Aorta (tissue), 5 donors: ENCODE measurements around the gene PCARE. TPM values are rescaled to one million over a fixed set of nuclear protein-coding genes. Genes with fewer than 3 reads are reported as not detected.

ENCODE experiments used
- ATAC-seq: fragments of 200-7000 bp; cut with Tn5 transposase; one replicate; pipeline ENCODE4 v1.9.1; 2022; ENCODE audit warnings: moderate library complexity; ENCODE audit not compliant: low FRiP score
- DNase-seq, 2 donors: peaks; one replicate each; pipeline ENCODE4 v3.0.0-alpha.2; 2020
- H3K27ac ChIP-seq, 2 donors: one replicate each; pipeline ENCODE4 v1.5.1; 2013; ENCODE audit warnings: low read length in 2 of 2, mild to moderate bottlenecking in 2 of 2, moderate library complexity in 2 of 2, control low read depth in 1 of 2, inconsistent platforms in 1 of 2, low read depth in 1 of 2
- H3K27me3 ChIP-seq, 2 donors: one replicate each; pipeline ENCODE4 v1.6.1; 2013; ENCODE audit warnings: control low read depth in 1 of 2, low read length in 1 of 2, mild to moderate bottlenecking in 1 of 2, moderate library complexity in 1 of 2; ENCODE audit not compliant: insufficient read depth in 2 of 2, control insufficient read depth in 1 of 2
- H3K36me3 ChIP-seq, 2 donors: one replicate each; pipeline ENCODE4 v1.6.1; 2013; ENCODE audit warnings: control low read depth in 1 of 2, low read length in 1 of 2, mild to moderate bottlenecking in 1 of 2; ENCODE audit not compliant: insufficient read depth in 2 of 2, control insufficient read depth in 1 of 2
- H3K4me1 ChIP-seq, 2 donors: one replicate each; pipeline ENCODE4 v1.6.1; 2013; ENCODE audit warnings: low read length in 2 of 2, control low read depth in 1 of 2, mild to moderate bottlenecking in 1 of 2, moderate library complexity in 1 of 2; ENCODE audit not compliant: insufficient read depth in 2 of 2, control insufficient read depth in 1 of 2
- H3K4me3 ChIP-seq, 2 donors: one replicate each; pipeline ENCODE4 v1.5.1; 2013; ENCODE audit warnings: low read length in 2 of 2, control low read depth in 1 of 2, mild to moderate bottlenecking in 1 of 2
- H3K9me3 ChIP-seq: one replicate; pipeline ENCODE4 v1.6.1; 2013; ENCODE audit warnings: mild to moderate bottlenecking, low read length; ENCODE audit not compliant: control insufficient read depth
- WGBS, 2 donors: extraction: QIAGEN DNeasy Blood & Tissue Kit; methylation state at CpG; one replicate each; pipeline ENCODE4 v1.1.7; 2013; 5-methylcytosine and 5-hydroxymethylcytosine counted together
- intact Hi-C, 2 donors: fragments of 100-400 bp; cut with DNase I; formaldehyde crosslinking; loops; one replicate each; pipeline versions ENCODE4 v1.14.2 to v1.15.0; 2022
- polyA plus RNA-seq, 2 donors: library from polyadenylated mRNA; stranded (reverse); fragments of 200-250 nt; gene quantifications; one replicate each; pipeline ENCODE4 v1.2.3, GENCODE V29; 2013
- total RNA-seq, 2 donors: library from RNA; stranded (reverse); fragmentation: NEBNext Ultra II Directional; extraction: Animal tissue kit (Norgen Biotek cat#: 25700); gene quantifications; one replicate each; pipeline ENCODE4 v1.2.1, GENCODE V29; 2021
- donor health status: healthy with polysubstance abuse.
- donor health status: Bipolar disorder and iron deficiency.
- donor health status: DM: no; HTN: no; CAD: no.
- donor health status: DM: no; HTN: no; CAD: no.
- donor health status: DM: yes; HTN: yes; CAD: no.

Gene PCARE
- total and polyA plus RNA-seq, 4 donors = 0.13 TPM; not detected in 3

- ATAC-seq (no peak), DNase-seq (no peak)
- intact Hi-C loops = no loop called here
- H3K27ac ChIP-seq = no peak overlapping the region
- 95 to 96% methylated on average over 7 of the region's 7 CpGs for WGBS, 2 donors
- no peaks in the 10 kb centered on the region for H3K4me1 ChIP-seq
- no peak overlapping the region for H3K4me3 ChIP-seq
- H3K36me3 ChIP-seq = no peaks in the 10 kb centered on the region
- H3K27me3 ChIP-seq = no peaks in the 10 kb centered on the region
- peaks cover 16% of the 10 kb centered on the region for H3K9me3 ChIP-seq
Observed at GRCh38 chr2:29079887-29080286, 5.6 kb upstream of the PCARE start.

- no peak for ATAC-seq
- Histone ChIP-seq H3K27me3 (no peaks in the 10 kb centered on the region), H3K27ac (no peak overlapping the region), H3K4me1 (no peaks in the 10 kb centered on the region), H3K4me3 (no peak overlapping the region), H3K9me3 (peaks cover 16% of the 10 kb centered on the region), H3K36me3 (no peaks in the 10 kb centered on the region)
- intact Hi-C loops = no loop called here
- DNase-seq = no peak
- 38 to 44% methylated on average over 14 of the region's 14 CpGs for WGBS, 2 donors
Observed at GRCh38 chr2:29075894-29076705, 1.8 kb upstream of the PCARE start.

GRCh38 chr2:29073933-29074332 is 390 bp downstream of the PCARE start:
- ATAC-seq = no peak
- H3K4me1 ChIP-seq = no peaks in the 10 kb centered on the region
- H3K27me3 ChIP-seq = no peaks in the 10 kb centered on the region
- peaks cover 2% of the 10 kb centered on the region for H3K9me3 ChIP-seq
- H3K27ac ChIP-seq = no peak overlapping the region
- no peak for DNase-seq
- no peak overlapping the region for H3K4me3 ChIP-seq
- WGBS, 2 donors = 79 to 84% methylated on average over 4 of the region's 4 CpGs
- intact Hi-C loops = no loop called here
- H3K36me3 ChIP-seq = no peaks in the 10 kb centered on the region

GRCh38 chr2:29072971-29073725 is 1.2 kb downstream of the PCARE start:
- WGBS, 2 donors = 84 to 88% methylated on average over 12 of the region's 12 CpGs
- Histone ChIP-seq H3K27me3 (no peaks in the 10 kb centered on the region), H3K4me3 (no peak overlapping the region), H3K4me1 (no peaks in the 10 kb centered on the region), H3K9me3 (peaks cover 2% of the 10 kb centered on the region), H3K36me3 (no peaks in the 10 kb centered on the region), H3K27ac (no peak overlapping the region)
- DNase-seq (no peak), ATAC-seq (no peak)
- intact Hi-C loops = no loop called here

- Histone ChIP-seq H3K27me3 (no peaks in the 10 kb centered on the region), H3K9me3 (no peaks in the 10 kb centered on the region), H3K4me3 (no peak overlapping the region), H3K27ac (no peak overlapping the region), H3K4me1 (no peaks in the 10 kb centered on the region), H3K36me3 (no peaks in the 10 kb centered on the region)
- ATAC-seq = no peak
- WGBS, 2 donors = 86 to 88% methylated on average over 8 of the region's 8 CpGs
- no peak for DNase-seq
- intact Hi-C loops = no loop called here
Observed at GRCh38 chr2:29072251-29072650, 2.1 kb downstream of the PCARE start.

- Histone ChIP-seq H3K36me3 (no peaks in the 10 kb centered on the region), H3K4me3 (no peak overlapping the region), H3K27ac (no peak overlapping the region), H3K4me1 (no peaks in the 10 kb centered on the region), H3K27me3 (no peaks in the 10 kb centered on the region), H3K9me3 (no peaks in the 10 kb centered on the region)
- WGBS, 2 donors = 86 to 87% methylated on average over 19 of the region's 19 CpGs
- intact Hi-C loops = no loop called here
- no peak for ATAC-seq
- DNase-seq = no peak
Observed at GRCh38 chr2:29071032-29071975, 3.0 kb downstream of the PCARE start.

GRCh38 chr2:29070526-29070925 is 3.8 kb downstream of the PCARE start:
- intact Hi-C loops = no loop called here
- Histone ChIP-seq H3K27me3 (no peaks in the 10 kb centered on the region), H3K36me3 (no peaks in the 10 kb centered on the region), H3K4me3 (no peak overlapping the region), H3K4me1 (no peaks in the 10 kb centered on the region), H3K9me3 (no peaks in the 10 kb centered on the region), H3K27ac (no peak overlapping the region)
- WGBS, 2 donors = 76 to 81% methylated on average over 12 of the region's 12 CpGs
- DNase-seq (no peak), ATAC-seq (no peak)

- Histone ChIP-seq H3K36me3 (no peaks in the 10 kb centered on the region), H3K9me3 (no peaks in the 10 kb centered on the region), H3K4me3 (no peak overlapping the region), H3K27me3 (no peaks in the 10 kb centered on the region), H3K27ac (no peak overlapping the region), H3K4me1 (no peaks in the 10 kb centered on the region)
- 74 to 76% methylated on average over 7 of the region's 7 CpGs for WGBS, 2 donors
- intact Hi-C loops = no loop called here
- DNase-seq (no peak), ATAC-seq (no peak)
Observed at GRCh38 chr2:29068513-29068912, 5.8 kb downstream of the PCARE start.
